HG03060 (cell line): ENCODE results near the gene MOCOS.
"Not testable (repeated sequence)": the region's sequence is repeated elsewhere in the genome, so short reads cannot be mapped to it uniquely, and the experiment has no call there.

Experiments
- ATAC-seq: cut with Tn5 transposase; IDR thresholded peaks from one replicate; pipeline ENCODE4 v1.9.1; 2021; ENCODE audit warnings: low read depth, moderate number of reproducible peaks; ENCODE audit not compliant: unreplicated experiment

The MOCOS gene

GRCh38 chr18:36187193-36187825, at the start of gene MOCOS:
Gene MOCOS, plus strand, starts transcription at chr18:36187497. Its CDS starts 43 bp downstream, at chr18:36187540.
- no peak for ATAC-seq

GRCh38 chr18:36139245-36139644, 48.1 kb upstream of the MOCOS start:
- ATAC-seq: no peak

- ATAC-seq: no peak
Observed at GRCh38 chr18:36141576-36141975, 45.7 kb upstream of the MOCOS start.

- ATAC-seq: no peak
Observed at GRCh38 chr18:36142751-36143150, 44.5 kb upstream of the MOCOS start.

GRCh38 chr18:36143391-36143790, 43.9 kb upstream of the MOCOS start:
- no peak for ATAC-seq

- peak; percentile 95 for ATAC-seq
Observed at GRCh38 chr18:36149514-36150289, 37.6 kb upstream of the MOCOS start.

- ATAC-seq: no peak
Observed at GRCh38 chr18:36152781-36153180, 34.5 kb upstream of the MOCOS start.

- no peak for ATAC-seq
Observed at GRCh38 chr18:36153203-36153602, 34.1 kb upstream of the MOCOS start.

GRCh38 chr18:36153771-36154170, 33.5 kb upstream of the MOCOS start:
- ATAC-seq: no peak

GRCh38 chr18:36155851-36156757, 31.2 kb upstream of the MOCOS start:
- no peak for ATAC-seq

- ATAC-seq: no peak
Observed at GRCh38 chr18:36157441-36157840, 29.9 kb upstream of the MOCOS start.

GRCh38 chr18:36158266-36158867, 28.9 kb upstream of the MOCOS start:
- ATAC-seq: no peak

- ATAC-seq: no peak
Observed at GRCh38 chr18:36160959-36161371, 26.3 kb upstream of the MOCOS start.

GRCh38 chr18:36162981-36163380, 24.3 kb upstream of the MOCOS start:
- ATAC-seq: no peak

- ATAC-seq: no peak
Observed at GRCh38 chr18:36167692-36168218, 19.5 kb upstream of the MOCOS start.

- not testable (repeated sequence) for ATAC-seq
Observed at GRCh38 chr18:36168296-36168695, 19.0 kb upstream of the MOCOS start.

GRCh38 chr18:36169938-36170337, 17.4 kb upstream of the MOCOS start:
- no peak for ATAC-seq

- no peak for ATAC-seq
Observed at GRCh38 chr18:36175481-36175880, 11.8 kb upstream of the MOCOS start.

- no peak for ATAC-seq
Observed at GRCh38 chr18:36176177-36176584, 11.1 kb upstream of the MOCOS start.

GRCh38 chr18:36176711-36177110, 10.6 kb upstream of the MOCOS start:
- no peak for ATAC-seq
